ENCODE measurements around the gene IGF2BP3.

DNA sequence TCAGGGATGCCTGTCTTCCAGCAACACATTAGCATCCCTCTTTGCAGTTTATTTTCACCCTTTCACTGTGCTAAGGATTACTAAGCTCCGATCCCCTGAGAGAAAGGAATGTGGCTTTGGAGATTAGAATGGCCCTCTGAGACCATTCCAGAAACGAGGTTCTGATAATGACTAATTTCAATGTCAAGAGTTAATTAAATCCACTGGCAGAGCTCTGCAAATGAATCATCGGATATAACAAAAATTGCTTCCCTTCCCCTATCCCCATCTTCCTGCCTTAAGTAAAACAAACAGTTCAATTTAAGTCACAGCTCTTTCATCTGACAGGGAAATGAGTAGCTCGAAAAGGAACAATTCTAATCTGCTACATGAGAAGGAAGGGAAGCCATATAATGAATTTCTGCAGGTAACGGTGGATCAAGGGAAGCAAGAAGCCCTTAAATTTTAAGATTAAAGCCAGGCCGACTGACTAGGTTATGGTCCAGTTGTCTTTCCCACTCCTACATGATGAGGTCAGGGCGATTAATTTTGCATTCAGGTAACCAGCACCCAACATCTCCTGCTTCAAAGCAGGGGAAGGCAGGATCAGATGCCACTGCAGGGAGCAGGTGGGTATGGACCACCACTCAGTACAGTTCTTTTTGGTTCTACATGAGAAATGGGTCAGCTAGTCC lies 120.7 kb downstream of the IGF2BP3 start:
- TF ChIP-seq EZH2 (IDR thresholded peaks at IDR 0.05; ENCODE audit: low read length, unreplicated experiment) (no peak), EZH2phosphoT487 (IDR thresholded peaks at IDR 0.05; ENCODE audit: borderline replicate concordance, low read length) (no peak)
- TF ChIP-seq, protein P1, sequence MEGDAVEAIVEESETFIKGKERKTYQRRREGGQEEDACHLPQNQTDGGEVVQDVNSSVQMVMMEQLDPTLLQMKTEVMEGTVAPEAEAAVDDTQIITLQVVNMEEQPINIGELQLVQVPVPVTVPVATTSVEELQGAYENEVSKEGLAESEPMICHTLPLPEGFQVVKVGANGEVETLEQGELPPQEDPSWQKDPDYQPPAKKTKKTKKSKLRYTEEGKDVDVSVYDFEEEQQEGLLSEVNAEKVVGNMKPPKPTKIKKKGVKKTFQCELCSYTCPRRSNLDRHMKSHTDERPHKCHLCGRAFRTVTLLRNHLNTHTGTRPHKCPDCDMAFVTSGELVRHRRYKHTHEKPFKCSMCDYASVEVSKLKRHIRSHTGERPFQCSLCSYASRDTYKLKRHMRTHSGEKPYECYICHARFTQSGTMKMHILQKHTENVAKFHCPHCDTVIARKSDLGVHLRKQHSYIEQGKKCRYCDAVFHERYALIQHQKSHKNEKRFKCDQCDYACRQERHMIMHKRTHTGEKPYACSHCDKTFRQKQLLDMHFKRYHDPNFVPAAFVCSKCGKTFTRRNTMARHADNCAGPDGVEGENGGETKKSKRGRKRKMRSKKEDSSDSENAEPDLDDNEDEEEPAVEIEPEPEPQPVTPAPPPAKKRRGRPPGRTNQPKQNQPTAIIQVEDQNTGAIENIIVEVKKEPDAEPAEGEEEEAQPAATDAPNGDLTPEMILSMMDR (conservative IDR thresholded peaks at IDR 0.05; ENCODE audit: low read depth, low read length) = no peak
